ENCODE data around the gene HOXA4.

DNA sequence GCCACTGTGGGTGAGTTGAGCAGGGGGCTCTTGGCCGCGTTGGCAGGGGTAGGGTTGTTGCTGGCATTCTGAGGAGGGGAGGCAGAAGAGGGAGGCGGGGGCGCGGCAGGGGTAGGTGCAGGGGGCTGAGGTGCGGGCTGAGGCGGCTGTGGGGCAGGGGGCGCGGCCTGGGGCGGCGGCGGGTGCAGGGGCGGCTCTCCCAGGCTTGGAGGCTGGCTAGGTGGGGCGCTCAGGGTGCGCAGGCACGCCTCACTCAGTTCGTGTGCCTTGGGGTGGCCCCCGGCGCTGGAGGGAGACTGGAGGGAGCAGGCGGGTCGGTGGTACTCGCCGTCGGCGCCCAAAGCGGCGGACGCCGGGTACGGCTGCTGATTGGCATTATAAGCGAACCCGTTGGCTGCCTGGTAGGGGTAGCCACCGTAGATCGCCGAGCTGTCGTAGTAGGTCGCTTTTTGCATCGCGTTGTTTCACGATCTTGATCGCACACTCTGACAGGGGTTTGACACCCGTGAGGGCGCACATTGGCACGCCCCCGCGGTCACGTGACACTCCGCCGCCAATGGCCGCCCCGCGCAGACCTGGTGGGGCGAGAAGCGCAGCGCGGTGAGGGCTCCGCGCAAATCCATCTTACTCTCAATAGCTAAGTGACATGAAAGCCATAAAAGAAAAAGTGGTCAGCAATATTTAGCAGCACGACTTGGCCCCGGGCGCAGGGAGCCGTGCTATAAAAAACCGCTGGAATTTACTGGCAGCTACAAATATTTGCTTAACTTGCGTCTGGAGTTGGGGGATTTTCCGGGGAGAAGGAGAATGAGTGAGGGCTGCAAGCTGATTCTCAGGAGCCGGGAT is 20.1 kb downstream of the HOXA4 start:
- TF ChIP-seq, protein P1, sequence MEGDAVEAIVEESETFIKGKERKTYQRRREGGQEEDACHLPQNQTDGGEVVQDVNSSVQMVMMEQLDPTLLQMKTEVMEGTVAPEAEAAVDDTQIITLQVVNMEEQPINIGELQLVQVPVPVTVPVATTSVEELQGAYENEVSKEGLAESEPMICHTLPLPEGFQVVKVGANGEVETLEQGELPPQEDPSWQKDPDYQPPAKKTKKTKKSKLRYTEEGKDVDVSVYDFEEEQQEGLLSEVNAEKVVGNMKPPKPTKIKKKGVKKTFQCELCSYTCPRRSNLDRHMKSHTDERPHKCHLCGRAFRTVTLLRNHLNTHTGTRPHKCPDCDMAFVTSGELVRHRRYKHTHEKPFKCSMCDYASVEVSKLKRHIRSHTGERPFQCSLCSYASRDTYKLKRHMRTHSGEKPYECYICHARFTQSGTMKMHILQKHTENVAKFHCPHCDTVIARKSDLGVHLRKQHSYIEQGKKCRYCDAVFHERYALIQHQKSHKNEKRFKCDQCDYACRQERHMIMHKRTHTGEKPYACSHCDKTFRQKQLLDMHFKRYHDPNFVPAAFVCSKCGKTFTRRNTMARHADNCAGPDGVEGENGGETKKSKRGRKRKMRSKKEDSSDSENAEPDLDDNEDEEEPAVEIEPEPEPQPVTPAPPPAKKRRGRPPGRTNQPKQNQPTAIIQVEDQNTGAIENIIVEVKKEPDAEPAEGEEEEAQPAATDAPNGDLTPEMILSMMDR (optimal IDR thresholded peaks at IDR 0.05 in 1 of 3, IDR thresholded peaks at IDR 0.05 in 1 of 3, conservative IDR thresholded peaks at IDR 0.05 in 1 of 3; ENCODE audit: extremely low read depth in 1 of 3, insufficient read depth in 2 of 3, low read length in 3 of 3) = no peak
- TF ChIP-seq EZH2 (IDR thresholded peaks at IDR 0.05; ENCODE audit: low read length) = no peak
